ENCODE measurements around the gene ELK1.

DNA sequence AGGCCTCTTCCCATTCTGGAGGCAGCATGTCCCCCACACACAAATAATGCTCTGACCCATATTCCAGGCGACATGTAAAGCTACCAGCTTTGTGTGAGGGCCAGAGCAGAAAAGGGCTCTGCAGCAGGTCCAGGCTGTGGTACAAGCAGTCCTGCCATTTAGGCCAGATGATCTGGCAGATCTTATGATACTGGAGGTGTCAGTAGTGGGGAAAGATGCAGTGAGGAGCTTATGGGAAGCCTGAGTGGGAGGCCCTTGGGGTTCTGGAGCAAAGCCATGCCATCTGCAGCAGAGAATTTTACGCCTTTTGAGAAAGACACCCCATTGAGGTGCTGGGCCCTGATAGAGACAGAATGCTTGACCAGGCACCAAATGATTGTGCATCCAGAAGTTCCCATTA is 38.4 kb downstream of the ELK1 start:
- no peak for TF ChIP-seq EZH2 (IDR thresholded peaks at IDR 0.05; ENCODE audit: borderline replicate concordance, low read depth, low read length, poor library complexity, severe bottlenecking)
- TF ChIP-seq CTCF (conservative IDR thresholded peaks at IDR 0.05; ENCODE audit: low read depth, low read length): no peak

Measured in A673 (cell line).